ENCODE measurements around the gene IFT43. TPM values are rescaled to one million over a fixed set of nuclear protein-coding genes. Genes with fewer than 3 reads are reported as not detected.
A peak's percentile ranks its signal among the peaks of the same experiment; 100 is the strongest.

Gene IFT43
- total RNA-seq, 4 donors from 2014 or later: 8.7 to 18.1 (median 14.2) TPM

GRCh38 chr14:75978249-75978731, 7.3 kb upstream of the IFT43 start:
- Histone ChIP-seq H3K4me3 (no peak overlapping the region), H3K36me3 (no peaks in the 10 kb centered on the region), H3K4me1 (peaks cover 45 to 49% of the 10 kb centered on the region in 2 donors), H3K27ac (peak overlapping the region; percentile 50 to 97 (median 94)), H3K27me3 (no peaks in the 10 kb centered on the region), H3K9me3 (no peaks in the 10 kb centered on the region)
- intact Hi-C loops (cut with DNase I; ENCODE audit: low total_unique reads): no loop called here
- TF ChIP-seq CTCF (IDR thresholded peaks at IDR 0.05 in 4 of 5, conservative IDR thresholded peaks at IDR 0.05 in 1 of 5): no peak
- in situ Hi-C loops (cut with MboI; ENCODE audit: low sequenced_read_pairs in 4 of 4): loop anchor here in 1 of 4 donors (10.0 kb wide), 1 partner anchor 73 kb away; no protein-coding TSS in a partner anchor
- DNase-seq: peak in 1 of 2 donors; percentile 23
- ATAC-seq: no peak

GRCh38 chr14:75979071-75979571, 6.4 kb upstream of the IFT43 start:
- Histone ChIP-seq H3K36me3 (no peaks in the 10 kb centered on the region), H3K4me3 (peak overlapping the region; percentile 62 to 94 (median 74)), H3K9me3 (no peaks in the 10 kb centered on the region), H3K27me3 (no peaks in the 10 kb centered on the region), H3K4me1 (peaks cover 42 to 49% of the 10 kb centered on the region in 2 donors), H3K27ac (peak overlapping the region; percentile 89 to 97 (median 94))
- intact Hi-C loops (cut with DNase I; ENCODE audit: low total_unique reads) (no loop called here), in situ Hi-C loops (cut with MboI; ENCODE audit: low sequenced_read_pairs in 4 of 4) (loop anchor here in 1 of 4 donors (10.0 kb wide), 1 partner anchor 74 kb away; no protein-coding TSS in a partner anchor)
- DNase-seq: peak in 1 of 2 donors; percentile 45
- peak in 1 of 2 donors; percentile 14 for ATAC-seq
- TF ChIP-seq CTCF (IDR thresholded peaks at IDR 0.05 in 4 of 5, conservative IDR thresholded peaks at IDR 0.05 in 1 of 5) (peak; percentile 58 to 80 (median 73)), POLR2A (IDR thresholded peaks at IDR 0.05) (no peak)

GRCh38 chr14:75979648-75980565, 5.7 kb upstream of the IFT43 start:
- DNase-seq: peak in 1 of 2 donors; percentile 54
- H3K4me1 ChIP-seq: peaks cover 42 to 49% of the 10 kb centered on the region in 2 donors

More at GRCh38 chr14:75979648-75980565, 5.7 kb upstream of the IFT43 start:
- in situ Hi-C loops (cut with MboI; ENCODE audit: low sequenced_read_pairs in 4 of 4): loop anchor here (5.0 to 10.0 kb wide), 5 partner anchors 68 to 268 kb away; no protein-coding TSS in a partner anchor
- intact Hi-C loops (cut with DNase I; ENCODE audit: low total_unique reads): loop anchor here (5.0 to 10.0 kb wide), 3 partner anchors 318 to 1095 kb away; partner anchors contain the start of genes DLST, ERG28, FLVCR2 and TTLL5
- Histone ChIP-seq H3K9me3 (no peaks in the 10 kb centered on the region), H3K4me3 (peak overlapping the region; percentile 62 to 94 (median 74)), H3K27me3 (no peaks in the 10 kb centered on the region), H3K27ac (peak overlapping the region; percentile 89 to 97 (median 94)), H3K36me3 (no peaks in the 10 kb centered on the region)
- ATAC-seq: no peak
- TF ChIP-seq CTCF (IDR thresholded peaks at IDR 0.05 in 4 of 5, conservative IDR thresholded peaks at IDR 0.05 in 1 of 5) (no peak), POLR2A (IDR thresholded peaks at IDR 0.05) (peak in 1 of 2 donors; percentile 24)

Measured in gastrocnemius medialis (tissue), 4 donors.